ENCODE measurements around the gene VARS2.

The VARS2 gene

DNA sequence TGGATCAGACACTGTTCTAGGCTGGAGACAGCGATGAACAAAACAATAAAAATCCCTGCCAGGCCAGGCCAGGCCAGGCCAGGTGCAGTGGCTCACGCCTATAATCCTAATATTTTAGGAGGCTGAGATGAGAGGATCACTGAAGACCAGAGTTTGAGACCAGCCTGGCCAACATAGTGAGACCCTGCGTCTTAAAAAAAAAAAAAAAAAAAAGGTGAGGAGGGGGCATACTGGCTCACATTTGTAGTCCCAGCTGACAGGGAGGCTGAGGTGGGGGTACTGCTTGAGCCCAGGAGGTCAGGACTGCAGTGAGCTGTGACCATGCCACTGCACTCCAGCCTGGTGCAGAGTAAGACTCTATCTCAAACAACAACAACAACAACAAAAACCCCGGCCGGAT lies 31.2 kb downstream of the VARS2 start:
- no peak for TF ChIP-seq ESRRG (CRISPR knock-in tag; IDR thresholded peaks at IDR 0.05)
- TF ChIP-seq RARB (CRISPR knock-in tag; IDR thresholded peaks at IDR 0.05): no peak
- no peak for TF ChIP-seq SNAI2 (CRISPR knock-in tag; IDR thresholded peaks at IDR 0.05)
- TF ChIP-seq ZC3H10 (CRISPR knock-in tag; IDR thresholded peaks at IDR 0.05): no peak
- no peak for TF ChIP-seq CSDC2 (CRISPR knock-in tag; IDR thresholded peaks at IDR 0.05)
- no peak for TF ChIP-seq OSR1 (CRISPR knock-in tag; IDR thresholded peaks at IDR 0.05)
- TF ChIP-seq, protein P1, sequence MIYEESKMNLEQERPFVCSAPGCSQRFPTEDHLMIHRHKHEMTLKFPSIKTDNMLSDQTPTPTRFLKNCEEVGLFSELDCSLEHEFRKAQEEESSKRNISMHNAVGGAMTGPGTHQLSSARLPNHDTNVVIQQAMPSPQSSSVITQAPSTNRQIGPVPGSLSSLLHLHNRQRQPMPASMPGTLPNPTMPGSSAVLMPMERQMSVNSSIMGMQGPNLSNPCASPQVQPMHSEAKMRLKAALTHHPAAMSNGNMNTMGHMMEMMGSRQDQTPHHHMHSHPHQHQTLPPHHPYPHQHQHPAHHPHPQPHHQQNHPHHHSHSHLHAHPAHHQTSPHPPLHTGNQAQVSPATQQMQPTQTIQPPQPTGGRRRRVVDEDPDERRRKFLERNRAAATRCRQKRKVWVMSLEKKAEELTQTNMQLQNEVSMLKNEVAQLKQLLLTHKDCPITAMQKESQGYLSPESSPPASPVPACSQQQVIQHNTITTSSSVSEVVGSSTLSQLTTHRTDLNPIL (CRISPR knock-in tag; IDR thresholded peaks at IDR 0.05; ENCODE audit: low read depth): no peak
- TF ChIP-seq, protein P2, sequence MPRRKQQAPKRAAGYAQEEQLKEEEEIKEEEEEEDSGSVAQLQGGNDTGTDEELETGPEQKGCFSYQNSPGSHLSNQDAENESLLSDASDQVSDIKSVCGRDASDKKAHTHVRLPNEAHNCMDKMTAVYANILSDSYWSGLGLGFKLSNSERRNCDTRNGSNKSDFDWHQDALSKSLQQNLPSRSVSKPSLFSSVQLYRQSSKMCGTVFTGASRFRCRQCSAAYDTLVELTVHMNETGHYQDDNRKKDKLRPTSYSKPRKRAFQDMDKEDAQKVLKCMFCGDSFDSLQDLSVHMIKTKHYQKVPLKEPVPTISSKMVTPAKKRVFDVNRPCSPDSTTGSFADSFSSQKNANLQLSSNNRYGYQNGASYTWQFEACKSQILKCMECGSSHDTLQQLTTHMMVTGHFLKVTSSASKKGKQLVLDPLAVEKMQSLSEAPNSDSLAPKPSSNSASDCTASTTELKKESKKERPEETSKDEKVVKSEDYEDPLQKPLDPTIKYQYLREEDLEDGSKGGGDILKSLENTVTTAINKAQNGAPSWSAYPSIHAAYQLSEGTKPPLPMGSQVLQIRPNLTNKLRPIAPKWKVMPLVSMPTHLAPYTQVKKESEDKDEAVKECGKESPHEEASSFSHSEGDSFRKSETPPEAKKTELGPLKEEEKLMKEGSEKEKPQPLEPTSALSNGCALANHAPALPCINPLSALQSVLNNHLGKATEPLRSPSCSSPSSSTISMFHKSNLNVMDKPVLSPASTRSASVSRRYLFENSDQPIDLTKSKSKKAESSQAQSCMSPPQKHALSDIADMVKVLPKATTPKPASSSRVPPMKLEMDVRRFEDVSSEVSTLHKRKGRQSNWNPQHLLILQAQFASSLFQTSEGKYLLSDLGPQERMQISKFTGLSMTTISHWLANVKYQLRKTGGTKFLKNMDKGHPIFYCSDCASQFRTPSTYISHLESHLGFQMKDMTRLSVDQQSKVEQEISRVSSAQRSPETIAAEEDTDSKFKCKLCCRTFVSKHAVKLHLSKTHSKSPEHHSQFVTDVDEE (CRISPR knock-in tag; IDR thresholded peaks at IDR 0.05): no peak
- TF ChIP-seq ZNF565 (CRISPR knock-in tag; conservative IDR thresholded peaks at IDR 0.05; ENCODE audit: low read depth): no peak
- TF ChIP-seq BACH2 (CRISPR knock-in tag; IDR thresholded peaks at IDR 0.05; ENCODE audit: borderline replicate concordance): no peak
- TF ChIP-seq GLIS3 (CRISPR knock-in tag; IDR thresholded peaks at IDR 0.05): no peak
- TF ChIP-seq PPARA (CRISPR knock-in tag; IDR thresholded peaks at IDR 0.05; ENCODE audit: borderline replicate concordance): no peak
- TF ChIP-seq ZFP30 (CRISPR knock-in tag; IDR thresholded peaks at IDR 0.05): no peak
- TF ChIP-seq ISL1 (CRISPR knock-in tag; IDR thresholded peaks at IDR 0.05): no peak
- no peak for TF ChIP-seq TCF4 (CRISPR knock-in tag; IDR thresholded peaks at IDR 0.05; ENCODE audit: borderline replicate concordance)

DNA sequence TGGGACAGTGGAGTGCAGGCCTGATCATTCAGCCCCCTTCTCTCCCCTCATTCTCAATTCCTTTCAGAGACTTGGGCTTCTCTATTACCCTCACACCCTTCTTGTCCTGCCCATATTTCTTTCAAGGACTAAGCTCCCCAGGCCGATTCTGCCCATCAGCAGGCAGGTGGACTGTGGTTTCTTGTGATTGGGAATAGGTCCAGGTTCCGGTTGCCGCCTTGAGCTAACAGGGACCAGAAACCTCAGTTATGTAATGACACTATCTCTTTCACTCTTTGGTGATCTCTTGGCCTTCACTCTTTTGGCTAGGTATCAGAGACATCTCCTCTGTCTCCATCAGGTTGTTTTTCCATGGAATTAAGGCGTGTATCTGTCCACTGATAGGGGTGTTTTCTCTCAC lies 33.2 kb downstream of the VARS2 start:
- no peak for TF ChIP-seq TOX (CRISPR knock-in tag; IDR thresholded peaks at IDR 0.05; ENCODE audit: borderline replicate concordance)
- TF ChIP-seq ZNF565 (CRISPR knock-in tag; conservative IDR thresholded peaks at IDR 0.05; ENCODE audit: low read depth): no peak
- no peak for TF ChIP-seq ARNTL (CRISPR knock-in tag; IDR thresholded peaks at IDR 0.05; ENCODE audit: borderline replicate concordance, low read depth)
- no peak for TF ChIP-seq OSR1 (CRISPR knock-in tag; IDR thresholded peaks at IDR 0.05)
- TF ChIP-seq, protein P2 (CRISPR knock-in tag; IDR thresholded peaks at IDR 0.05): no peak
- TF ChIP-seq GLIS3 (CRISPR knock-in tag; IDR thresholded peaks at IDR 0.05): no peak
- no peak for TF ChIP-seq TCF4 (CRISPR knock-in tag; IDR thresholded peaks at IDR 0.05; ENCODE audit: borderline replicate concordance)
- no peak for TF ChIP-seq CSDC2 (CRISPR knock-in tag; IDR thresholded peaks at IDR 0.05)
- no peak for TF ChIP-seq ZC3H10 (CRISPR knock-in tag; IDR thresholded peaks at IDR 0.05)
- TF ChIP-seq ISL1 (CRISPR knock-in tag; IDR thresholded peaks at IDR 0.05): no peak
- TF ChIP-seq, protein P3, sequence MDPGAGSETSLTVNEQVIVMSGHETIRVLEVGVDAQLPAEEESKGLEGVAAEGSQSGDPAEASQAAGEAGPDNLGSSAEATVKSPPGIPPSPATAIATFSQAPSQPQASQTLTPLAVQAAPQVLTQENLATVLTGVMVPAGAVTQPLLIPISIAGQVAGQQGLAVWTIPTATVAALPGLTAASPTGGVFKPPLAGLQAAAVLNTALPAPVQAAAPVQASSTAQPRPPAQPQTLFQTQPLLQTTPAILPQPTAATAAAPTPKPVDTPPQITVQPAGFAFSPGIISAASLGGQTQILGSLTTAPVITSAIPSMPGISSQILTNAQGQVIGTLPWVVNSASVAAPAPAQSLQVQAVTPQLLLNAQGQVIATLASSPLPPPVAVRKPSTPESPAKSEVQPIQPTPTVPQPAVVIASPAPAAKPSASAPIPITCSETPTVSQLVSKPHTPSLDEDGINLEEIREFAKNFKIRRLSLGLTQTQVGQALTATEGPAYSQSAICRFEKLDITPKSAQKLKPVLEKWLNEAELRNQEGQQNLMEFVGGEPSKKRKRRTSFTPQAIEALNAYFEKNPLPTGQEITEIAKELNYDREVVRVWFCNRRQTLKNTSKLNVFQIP (CRISPR knock-in tag; IDR thresholded peaks at IDR 0.05; ENCODE audit: borderline replicate concordance, low read depth): no peak
- no peak for TF ChIP-seq BACH2 (CRISPR knock-in tag; IDR thresholded peaks at IDR 0.05; ENCODE audit: borderline replicate concordance)
- no peak for TF ChIP-seq ZFP3 (CRISPR knock-in tag; IDR thresholded peaks at IDR 0.05)
- TF ChIP-seq ZNF8 (CRISPR knock-in tag; IDR thresholded peaks at IDR 0.05): no peak
- TF ChIP-seq ZNF70 (CRISPR knock-in tag; IDR thresholded peaks at IDR 0.05): no peak
- no peak for TF ChIP-seq PPARA (CRISPR knock-in tag; IDR thresholded peaks at IDR 0.05; ENCODE audit: borderline replicate concordance)
- no peak for TF ChIP-seq ZFP30 (CRISPR knock-in tag; IDR thresholded peaks at IDR 0.05)
- no peak for TF ChIP-seq RARB (CRISPR knock-in tag; IDR thresholded peaks at IDR 0.05)
- TF ChIP-seq, protein P1 (CRISPR knock-in tag; IDR thresholded peaks at IDR 0.05; ENCODE audit: low read depth): no peak
- no peak for ATAC-seq

More for the DNA sequence above, 31.2 kb downstream of the VARS2 start:
- ATAC-seq: no peak

Data from SK-N-SH treated with all-trans-retinoic acid at 6 μM for 48 hours (cell line).